HG02642 (cell line): ENCODE measurements around the gene RPS15.
"Not testable (repeated sequence)": the region's sequence is repeated elsewhere in the genome, so short reads cannot be mapped to it uniquely, and the experiment has no call there.

ENCODE experiments used
- ATAC-seq: cut with Tn5 transposase; IDR thresholded peaks from one replicate; pipeline ENCODE4 v1.9.1; 2021; ENCODE audit warnings: mild to moderate bottlenecking; ENCODE audit not compliant: unreplicated experiment, poor library complexity

Gene RPS15

DNA sequence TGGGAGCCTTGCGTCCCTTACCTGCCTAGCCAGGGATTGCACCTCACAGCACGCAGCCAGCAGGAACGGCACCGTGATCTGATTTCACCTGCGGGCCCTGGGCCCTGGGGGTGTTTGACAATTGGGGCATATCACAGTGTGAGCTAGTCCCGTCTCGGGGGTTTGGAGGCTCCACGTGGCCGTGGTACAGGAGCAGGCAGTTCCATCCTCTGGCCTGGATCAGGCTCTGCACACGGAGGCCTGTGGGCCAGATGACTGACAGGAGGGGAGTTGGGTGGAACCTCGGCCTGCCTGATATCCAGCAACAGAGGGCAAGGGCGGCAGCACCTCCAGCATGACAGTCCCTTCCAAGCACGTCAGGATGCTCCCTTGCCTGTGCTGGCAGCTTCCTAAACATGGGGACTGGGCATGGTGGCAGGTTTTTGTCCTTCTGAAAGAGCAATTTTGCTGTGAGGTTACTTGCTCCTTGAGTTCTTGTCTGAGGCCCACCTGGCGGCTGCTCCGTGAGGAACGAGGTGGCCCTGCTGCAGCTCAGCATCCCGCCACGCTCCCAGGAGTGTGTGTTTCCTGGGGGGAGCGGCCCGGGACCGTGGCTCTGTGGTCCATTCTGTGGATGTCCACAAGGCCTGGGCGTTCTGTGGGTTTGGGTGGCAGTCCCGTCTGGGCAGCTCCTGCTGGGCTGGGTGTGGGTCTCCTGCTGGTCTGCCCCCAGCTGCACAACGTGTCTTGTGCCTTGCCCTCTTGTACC, 6.3 kb upstream of the RPS15 start:
- ATAC-seq = no peak

GRCh38 chr19:1432507-1432887, 5.7 kb upstream of the RPS15 start:
- ATAC-seq = no peak

DNA sequence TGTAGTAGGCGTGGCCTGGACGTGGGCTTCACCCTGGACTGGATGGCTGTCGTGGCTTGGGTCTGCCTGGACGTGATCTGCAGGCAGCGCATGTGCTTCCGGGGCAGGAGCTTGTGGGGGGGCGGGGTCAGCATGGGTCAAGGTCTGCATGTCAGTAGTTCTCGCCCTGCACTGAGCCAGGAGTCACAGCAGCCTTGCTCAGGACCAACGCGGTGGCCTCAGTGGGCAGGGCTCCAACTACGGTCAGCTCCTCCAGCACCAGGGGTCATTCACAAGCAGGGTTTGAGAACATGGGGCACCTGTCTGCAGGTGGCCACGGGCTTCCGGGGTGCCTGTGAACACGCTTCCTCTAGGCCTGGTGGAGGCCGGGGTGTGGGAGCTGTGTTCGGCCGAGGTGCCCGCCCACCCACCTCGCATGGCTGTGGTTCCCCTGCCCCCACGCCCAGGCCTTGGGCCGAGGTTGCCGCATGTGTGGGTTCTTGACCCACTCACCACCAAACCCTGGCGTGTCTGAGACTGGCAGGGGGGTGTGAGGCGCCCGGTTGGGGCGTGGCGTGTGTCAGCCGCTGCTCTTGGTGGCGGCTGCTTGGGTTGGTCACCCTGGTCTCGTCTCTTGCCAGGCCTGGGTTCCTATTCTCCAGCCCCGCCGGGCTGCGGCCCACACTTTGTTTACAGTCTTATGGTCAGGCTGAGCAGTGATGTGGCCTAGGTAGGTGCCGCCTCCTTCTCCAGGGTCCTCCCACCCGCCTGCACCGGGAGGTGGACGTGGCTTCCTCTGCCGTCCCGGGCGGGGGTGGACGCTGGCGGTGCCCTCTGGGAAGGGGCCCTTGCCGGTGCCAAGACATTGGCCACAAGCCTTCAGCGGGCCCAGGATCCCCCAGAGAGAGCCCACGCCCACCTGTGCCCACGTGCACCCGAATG, 4.8 kb upstream of the RPS15 start:
- ATAC-seq = no peak

DNA sequence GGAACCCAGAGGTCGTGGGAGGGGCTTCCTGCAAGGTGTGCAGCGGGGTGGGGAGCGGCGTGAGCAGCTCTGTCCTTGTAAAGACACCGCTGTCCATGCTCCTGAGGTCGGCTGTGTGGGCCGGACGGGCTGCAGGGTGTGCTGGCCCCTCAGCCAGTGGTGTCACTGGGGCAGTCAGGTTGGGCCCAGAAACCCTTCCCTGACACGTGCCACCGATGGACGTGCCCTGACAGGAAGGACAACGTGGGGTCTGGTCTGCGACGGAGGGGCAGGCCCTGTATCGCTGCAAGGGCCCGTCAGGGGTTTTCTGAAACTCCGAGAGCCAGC, 4.2 kb upstream of the RPS15 start:
- no peak for ATAC-seq

- ATAC-seq = no peak
These were observed 3.6 kb upstream of the RPS15 start for GRCh38 chr19:1434577-1435060.

- no peak for ATAC-seq
These were observed 2.7 kb upstream of the RPS15 start for GRCh38 chr19:1435378-1435989.

- no peak for ATAC-seq
These were observed 587 bp upstream of the RPS15 start for GRCh38 chr19:1437609-1438008.

DNA sequence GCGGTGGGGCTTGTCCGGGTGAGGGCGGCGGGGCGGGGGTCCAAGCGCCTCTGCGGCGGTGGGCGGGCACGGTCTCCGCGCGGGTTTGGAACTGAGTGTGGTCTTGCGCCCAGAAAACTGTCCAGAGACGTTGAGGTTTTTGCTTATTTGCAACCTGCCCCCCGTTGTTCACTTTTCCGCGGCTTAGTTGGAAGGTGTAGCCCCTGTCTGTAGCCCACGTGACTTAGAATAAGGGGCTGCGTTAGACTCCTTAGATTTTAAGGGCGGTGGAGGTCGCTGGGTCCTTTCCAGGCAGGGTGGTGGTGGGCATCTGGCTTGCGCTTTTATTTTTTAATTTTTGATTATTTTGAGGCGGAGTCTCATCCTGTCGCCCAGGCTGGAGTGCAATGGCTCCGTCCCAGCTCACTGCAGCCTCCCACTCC, 748 bp downstream of the RPS15 start:
- ATAC-seq = no peak

- ATAC-seq = not testable (repeated sequence)
These were observed 1.6 kb downstream of the RPS15 start for GRCh38 chr19:1439525-1440417.

DNA sequence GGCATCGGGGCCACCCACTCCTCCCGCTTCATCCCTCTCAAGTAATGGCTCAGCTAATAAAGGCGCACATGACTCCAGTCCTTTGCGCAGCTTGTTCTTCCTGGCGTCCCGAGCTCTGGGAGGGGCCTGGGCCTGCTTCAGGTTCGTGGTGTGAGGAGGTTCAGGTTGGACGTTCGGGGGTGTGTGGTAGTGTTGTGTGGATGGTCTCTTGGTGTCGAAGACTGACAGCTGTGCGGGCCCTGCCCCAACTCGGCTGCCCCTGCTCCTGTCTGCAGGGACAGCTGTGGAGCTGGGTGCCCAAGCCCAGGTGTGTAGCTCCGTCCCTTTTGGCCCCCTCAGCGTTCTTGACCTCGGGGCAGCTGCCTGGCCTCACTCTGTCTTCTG, 2.2 kb downstream of the RPS15 start:
- ATAC-seq = no peak

DNA sequence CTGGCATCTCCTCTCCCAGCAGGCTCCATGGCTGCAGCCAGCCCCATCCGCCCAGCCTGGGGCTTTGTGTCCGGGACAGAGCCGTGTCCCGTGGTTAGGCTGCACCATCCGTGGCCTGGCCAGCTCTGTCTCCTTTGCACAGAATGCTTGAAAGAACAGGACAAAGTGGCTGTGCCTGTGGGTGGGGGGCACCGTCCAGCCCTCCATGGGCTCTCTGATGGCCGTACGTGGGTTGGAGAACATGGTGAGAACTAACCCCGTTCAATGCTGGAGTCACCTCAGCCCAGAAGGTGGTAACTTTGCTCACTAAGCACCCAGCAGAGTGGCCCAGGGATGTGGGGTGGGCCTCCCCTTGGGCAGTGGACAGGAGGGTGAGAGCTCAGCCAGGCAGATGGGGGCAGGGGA, 2.8 kb downstream of the RPS15 start:
- ATAC-seq = no peak

GRCh38 chr19:1441677-1442438, 3.7 kb downstream of the RPS15 start:
- no peak for ATAC-seq

DNA sequence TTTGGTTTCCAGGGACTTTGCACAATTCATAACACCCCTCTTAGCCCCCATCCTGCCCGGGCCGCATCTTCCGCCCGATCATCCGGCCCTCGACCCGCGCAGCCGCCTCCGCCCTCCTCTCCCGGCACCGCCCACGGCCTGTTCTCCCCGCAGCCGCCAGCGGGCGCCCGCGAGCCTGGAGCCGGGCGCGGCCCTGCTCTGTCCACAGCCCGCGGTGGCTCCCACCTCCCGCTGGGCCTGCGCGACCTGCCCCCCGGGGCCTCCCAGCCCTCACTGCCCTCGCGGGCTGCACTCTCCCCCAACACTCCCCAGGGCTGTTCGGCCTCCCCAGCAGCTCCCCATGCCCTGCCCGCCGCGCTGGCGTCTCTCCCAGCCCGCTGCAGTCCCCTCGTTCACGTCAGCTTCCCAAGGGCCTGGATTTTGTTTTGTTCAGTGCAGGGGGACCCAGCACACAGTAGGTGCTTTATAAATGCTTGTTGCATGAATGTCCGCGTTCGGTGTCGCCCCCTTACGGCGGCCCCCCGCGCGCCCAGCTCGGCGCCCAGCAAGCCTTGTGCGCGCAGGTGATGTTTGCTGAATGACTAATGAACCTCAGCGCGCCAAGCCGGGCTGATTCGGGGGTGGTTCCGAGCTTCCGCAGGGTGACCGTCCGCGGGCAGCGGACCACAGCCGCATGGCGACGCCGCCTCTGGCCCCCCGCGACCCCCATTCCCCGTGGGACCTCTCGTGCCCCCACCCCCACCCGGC, 7.2 kb downstream of the RPS15 start:
- peak; percentile 77 for ATAC-seq

- no peak for ATAC-seq
These were observed 7.9 kb downstream of the RPS15 start for GRCh38 chr19:1445932-1446712.

DNA sequence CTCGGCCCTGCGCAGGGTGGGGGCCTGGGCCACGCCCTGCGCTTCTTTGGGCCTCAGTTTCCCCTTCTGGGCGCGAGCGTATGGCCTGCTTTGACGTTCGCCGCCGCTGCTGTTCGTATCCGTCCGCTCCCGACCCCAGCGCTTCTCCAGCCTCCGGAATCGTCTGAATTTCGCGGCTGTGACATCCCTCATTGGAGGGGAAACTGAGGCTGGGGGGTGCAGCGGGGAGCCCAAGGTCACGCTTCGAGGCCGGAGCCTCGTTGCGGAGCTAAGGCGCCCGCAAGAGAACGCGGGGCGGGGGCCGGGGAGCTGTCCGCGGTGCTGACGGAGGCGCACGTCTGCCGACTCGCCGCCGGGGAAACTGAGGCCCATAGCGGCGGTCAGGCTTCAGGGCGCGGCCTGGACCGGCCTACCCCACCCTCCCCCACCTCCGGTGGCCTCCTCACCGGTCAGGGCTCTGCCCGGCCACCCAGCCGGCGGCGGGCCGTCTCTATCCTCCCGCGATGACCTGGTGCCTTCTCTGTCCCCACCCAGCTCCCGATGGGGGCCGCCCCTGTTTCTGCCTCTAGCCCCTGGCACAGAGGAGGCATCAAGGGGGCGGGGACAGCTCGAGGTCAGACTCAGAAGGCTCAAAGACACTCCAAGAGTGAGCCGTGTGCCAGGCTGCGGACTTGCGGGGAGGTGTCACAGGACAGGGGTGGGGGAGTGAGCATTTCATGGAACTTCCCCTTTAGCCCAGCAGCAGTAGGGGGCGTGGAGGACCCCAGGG, 8.7 kb downstream of the RPS15 start:
- ATAC-seq = no peak

DNA sequence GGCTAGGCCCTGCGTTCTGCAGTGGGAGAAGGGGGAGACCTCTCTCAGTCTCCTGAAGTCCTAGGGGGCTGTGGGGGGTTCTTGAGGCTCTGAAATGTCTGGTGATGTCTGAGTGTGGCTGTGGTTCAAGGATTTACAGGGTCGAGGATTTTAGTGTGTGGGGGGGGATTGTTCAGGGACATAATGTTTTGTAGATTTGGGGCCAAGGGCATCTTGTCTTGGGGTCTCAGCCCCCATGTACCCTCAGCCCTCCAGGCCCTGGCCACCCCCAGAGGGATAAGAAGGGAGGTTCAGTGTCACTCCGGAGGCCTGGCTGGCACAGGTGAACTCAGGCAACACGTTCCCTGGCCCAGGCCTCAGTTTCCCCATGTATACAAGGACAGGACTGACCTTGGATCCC, 9.3 kb downstream of the RPS15 start:
- ATAC-seq = no peak

- no peak for ATAC-seq
These were observed 9.7 kb downstream of the RPS15 start for GRCh38 chr19:1447944-1448343.
